Neural progenitor cell (in vitro differentiated cells): ENCODE data around the gene ADCK1. TPM values are rescaled to one million over a fixed set of nuclear protein-coding genes. Genes with fewer than 3 reads are reported as not detected.
"Not testable (repeated sequence)": the region's sequence is repeated elsewhere in the genome, so short reads cannot be mapped to it uniquely, and the experiment has no call there.

Source experiments
- DNase-seq: peaks from one replicate; pipeline ENCODE4 v3.0.0-alpha.2; 2016; ENCODE audit warnings: low spot score
- H2AFZ ChIP-seq: fragments of 200-600 bp; sonication (generic); replicated peaks from 2 replicates; pipeline ENCODE4 v1.6.1; 2016; ENCODE audit warnings: antibody characterized with exemption
- H3F3A ChIP-seq: fragments of 200-600 bp; sonication (generic); 2 replicates; pipeline ENCODE4 v1.6.1; 2016; ENCODE audit warnings: antibody characterized with exemption, low read depth
- H3K27ac ChIP-seq: fragments of 200-600 bp; sonication (generic); 2 replicates; pipeline ENCODE4 v1.5.1; 2016; ENCODE audit warnings: mild to moderate bottlenecking
- H3K27me3 ChIP-seq: fragments of 200-600 bp; sonication (generic); 2 replicates; pipeline ENCODE4 v1.6.1; 2016; ENCODE audit warnings: mild to moderate bottlenecking, moderate library complexity
- H3K36me3 ChIP-seq: fragments of 200-600 bp; sonication (generic); 2 replicates; pipeline ENCODE4 v1.5.1; 2016
- H3K4me1 ChIP-seq: fragments of 200-600 bp; sonication (generic); 2 replicates; pipeline ENCODE4 v1.6.1; 2016; ENCODE audit warnings: mixed run types
- H3K4me2 ChIP-seq: fragments of 200-600 bp; sonication (generic); 2 replicates; pipeline ENCODE4 v1.6.1; 2016
- H3K4me3 ChIP-seq: fragments of 200-600 bp; sonication (generic); 2 replicates; pipeline ENCODE4 v1.5.1; 2016
- H3K79me2 ChIP-seq: fragments of 200-600 bp; sonication (generic); 2 replicates; pipeline ENCODE4 v1.6.1; 2016; ENCODE audit warnings: low read depth
- H3K9ac ChIP-seq: fragments of 200-600 bp; sonication (generic); 2 replicates; pipeline ENCODE4 v1.6.1; 2016
- H3K9me3 ChIP-seq: fragments of 200-600 bp; sonication (generic); 2 replicates; pipeline ENCODE4 v1.5.1; 2016; ENCODE audit warnings: low read depth
- H4K20me1 ChIP-seq: fragments of 200-600 bp; sonication (generic); 2 replicates; pipeline ENCODE4 v1.6.1; 2016; ENCODE audit warnings: low read depth
- H3K27ac Mint-ChIP-seq: 3 replicates; pipeline ENCODE4 v1.8.0; 2021; ENCODE audit warnings: mixed read lengths
- H3K27me3 Mint-ChIP-seq: 2 replicates; pipeline ENCODE4 v1.8.0; 2022; ENCODE audit warnings: low read depth, mild to moderate bottlenecking, inconsistent platforms, moderate library complexity, mixed read lengths; ENCODE audit not compliant: insufficient read depth
- H3K36me3 Mint-ChIP-seq: 3 replicates; pipeline ENCODE4 v1.8.0; 2021; ENCODE audit warnings: mixed read lengths
- H3K4me1 Mint-ChIP-seq: 3 replicates; pipeline ENCODE4 v1.8.0; 2021; ENCODE audit warnings: mixed read lengths
- H3K4me3 Mint-ChIP-seq: 3 replicates; pipeline ENCODE4 v1.8.0; 2021; ENCODE audit warnings: mild to moderate bottlenecking, moderate library complexity, mixed read lengths
- H3K9me3 Mint-ChIP-seq: 3 replicates; pipeline ENCODE4 v1.8.0; 2020; ENCODE audit warnings: mixed read lengths
- EZH2 ChIP-seq: fragments of 200-600 bp; sonication (generic); IDR thresholded peaks from 2 replicates; pipeline ENCODE4 v1.6.1; 2017; ENCODE audit warnings: antibody characterized with exemption, mild to moderate bottlenecking, moderate library complexity
- EZH2phosphoT487 ChIP-seq: fragments of 200-600 bp; sonication (generic); IDR thresholded peaks from 2 replicates; pipeline ENCODE4 v1.6.1; 2017; ENCODE audit warnings: antibody characterized with exemption
- total RNA-seq: library from RNA; depleted of rRNA; stranded (reverse); fragments of >200 nt; gene quantifications from 2 replicates; pipeline ENCODE4 v1.2.3, GENCODE V29; 2015; ENCODE audit warnings: low replicate concordance
- TF ChIP-seq, protein P1 (sequence below): fragments of 200-600 bp; sonication (generic); IDR thresholded peaks from 2 replicates; pipeline ENCODE4 v1.5.1; 2017; ENCODE audit warnings: antibody characterized with exemption, mild to moderate bottlenecking

ADCK1 gene
- total RNA-seq, 1 donor from 2014 or later, result 1.6 TPM

DNA sequence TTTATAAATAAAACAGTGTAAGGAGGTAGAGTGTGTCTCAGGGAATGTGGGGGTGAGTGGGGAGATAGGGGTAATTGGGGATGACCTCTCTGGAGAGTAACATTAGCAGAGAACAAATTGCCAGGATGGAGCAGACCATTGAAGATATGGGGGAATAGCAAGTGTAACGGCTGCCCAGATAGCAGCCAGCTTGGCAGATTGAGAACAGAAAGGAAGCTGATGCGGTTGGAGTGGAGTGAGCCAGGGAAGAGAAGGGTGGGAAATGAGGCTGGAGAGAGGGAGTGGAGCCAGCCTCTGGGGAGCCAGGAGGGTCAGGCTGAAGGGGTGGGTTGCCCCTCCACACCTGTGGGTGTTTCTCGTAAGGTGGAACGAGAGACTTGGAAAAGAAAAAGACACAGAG is 5.6 kb upstream of the ADCK1 start:
- Mint-ChIP-seq H3K27me3 (no peaks in the 10 kb centered on the region), H3K4me1 (peaks cover 14% of the 10 kb centered on the region), H3K27ac (peak overlapping the region; percentile 10), H3K4me3 (no peak overlapping the region), H3K9me3 (no peaks in the 10 kb centered on the region), H3K36me3 (no peaks in the 10 kb centered on the region)
- no peaks in the 10 kb centered on the region for H3K36me3 ChIP-seq
- no peaks in the 10 kb centered on the region for H4K20me1 ChIP-seq
- no peak overlapping the region for H2AFZ ChIP-seq
- peaks cover 3% of the 10 kb centered on the region for H3F3A ChIP-seq
- H3K4me3 ChIP-seq, result no peak overlapping the region
- H3K9me3 ChIP-seq, result no peaks in the 10 kb centered on the region
- H3K79me2 ChIP-seq, result no peaks in the 10 kb centered on the region
- no peak for DNase-seq
- peaks cover 5% of the 10 kb centered on the region for H3K4me1 ChIP-seq
- no peak overlapping the region for H3K27ac ChIP-seq
- no peak overlapping the region for H3K4me2 ChIP-seq
- H3K27me3 ChIP-seq, result peaks cover 4% of the 10 kb centered on the region
- TF ChIP-seq, protein P1, sequence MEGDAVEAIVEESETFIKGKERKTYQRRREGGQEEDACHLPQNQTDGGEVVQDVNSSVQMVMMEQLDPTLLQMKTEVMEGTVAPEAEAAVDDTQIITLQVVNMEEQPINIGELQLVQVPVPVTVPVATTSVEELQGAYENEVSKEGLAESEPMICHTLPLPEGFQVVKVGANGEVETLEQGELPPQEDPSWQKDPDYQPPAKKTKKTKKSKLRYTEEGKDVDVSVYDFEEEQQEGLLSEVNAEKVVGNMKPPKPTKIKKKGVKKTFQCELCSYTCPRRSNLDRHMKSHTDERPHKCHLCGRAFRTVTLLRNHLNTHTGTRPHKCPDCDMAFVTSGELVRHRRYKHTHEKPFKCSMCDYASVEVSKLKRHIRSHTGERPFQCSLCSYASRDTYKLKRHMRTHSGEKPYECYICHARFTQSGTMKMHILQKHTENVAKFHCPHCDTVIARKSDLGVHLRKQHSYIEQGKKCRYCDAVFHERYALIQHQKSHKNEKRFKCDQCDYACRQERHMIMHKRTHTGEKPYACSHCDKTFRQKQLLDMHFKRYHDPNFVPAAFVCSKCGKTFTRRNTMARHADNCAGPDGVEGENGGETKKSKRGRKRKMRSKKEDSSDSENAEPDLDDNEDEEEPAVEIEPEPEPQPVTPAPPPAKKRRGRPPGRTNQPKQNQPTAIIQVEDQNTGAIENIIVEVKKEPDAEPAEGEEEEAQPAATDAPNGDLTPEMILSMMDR, result no peak
- TF ChIP-seq EZH2phosphoT487, result no peak
- TF ChIP-seq EZH2, result no peak
- no peak overlapping the region for H3K9ac ChIP-seq

DNA sequence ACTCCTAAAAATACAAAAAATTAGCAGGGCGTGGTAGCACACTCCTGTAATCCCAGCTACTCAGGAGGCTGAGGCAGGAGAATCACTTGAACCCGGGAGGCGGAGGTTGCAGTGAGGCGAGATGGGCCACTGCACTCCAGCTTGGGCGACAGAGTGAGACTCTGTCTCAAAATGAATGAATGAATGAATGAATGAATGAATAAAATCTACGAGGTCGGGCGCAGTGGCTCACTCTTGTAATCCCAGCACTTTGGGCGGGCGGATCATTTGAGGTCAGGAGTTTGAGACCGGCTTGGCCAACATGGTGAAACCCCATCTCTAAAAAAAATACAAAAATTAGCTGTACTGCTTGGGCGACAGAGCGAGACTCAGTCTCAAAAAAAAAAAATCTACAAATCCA is 453 bp upstream of the ADCK1 start:
- H3K79me2 ChIP-seq, H3K9ac ChIP-seq, H3K27me3 Mint-ChIP-seq, H3K9me3 ChIP-seq, H3F3A ChIP-seq, H3K27ac ChIP-seq, DNase-seq, H3K27me3 ChIP-seq, H3K36me3 ChIP-seq, H3K4me1 ChIP-seq, H3K27ac Mint-ChIP-seq, H3K9me3 Mint-ChIP-seq, H3K36me3 Mint-ChIP-seq, H4K20me1 ChIP-seq: not testable (repeated sequence)
- Histone ChIP-seq H3K4me3 (peak overlapping the region; percentile 64), H2AFZ (peak overlapping the region; percentile 85), H3K4me2 (peak overlapping the region; percentile 75)
- Mint-ChIP-seq H3K4me1 (peaks cover 23% of the 10 kb centered on the region), H3K4me3 (peak overlapping the region; percentile 86)

GRCh38 chr14:77800814-77801213 is 905 bp downstream of the ADCK1 start:
- H2AFZ ChIP-seq, result peak overlapping the region; percentile 85
- Mint-ChIP-seq H3K9me3 (no peaks in the 10 kb centered on the region), H3K36me3 (no peaks in the 10 kb centered on the region), H3K27ac (no peak overlapping the region), H3K27me3 (peaks cover 3% of the 10 kb centered on the region), H3K4me3 (peak overlapping the region; percentile 86), H3K4me1 (peaks cover 17% of the 10 kb centered on the region)
- peak overlapping the region; percentile 75 for H3K4me2 ChIP-seq
- no peaks in the 10 kb centered on the region for H3K79me2 ChIP-seq
- no peaks in the 10 kb centered on the region for H4K20me1 ChIP-seq
- H3K36me3 ChIP-seq, result no peaks in the 10 kb centered on the region
- H3K4me3 ChIP-seq, result peak overlapping the region; percentile 64
- DNase-seq, result no peak
- H3K9ac ChIP-seq, result no peak overlapping the region
- TF ChIP-seq EZH2phosphoT487 (no peak), EZH2 (no peak)
- no peak overlapping the region for H3K27ac ChIP-seq
- H3K4me1 ChIP-seq, result no peaks in the 10 kb centered on the region
- no peaks in the 10 kb centered on the region for H3K27me3 ChIP-seq
- peaks cover under 1% of the 10 kb centered on the region for H3F3A ChIP-seq
- H3K9me3 ChIP-seq, result no peaks in the 10 kb centered on the region

DNA sequence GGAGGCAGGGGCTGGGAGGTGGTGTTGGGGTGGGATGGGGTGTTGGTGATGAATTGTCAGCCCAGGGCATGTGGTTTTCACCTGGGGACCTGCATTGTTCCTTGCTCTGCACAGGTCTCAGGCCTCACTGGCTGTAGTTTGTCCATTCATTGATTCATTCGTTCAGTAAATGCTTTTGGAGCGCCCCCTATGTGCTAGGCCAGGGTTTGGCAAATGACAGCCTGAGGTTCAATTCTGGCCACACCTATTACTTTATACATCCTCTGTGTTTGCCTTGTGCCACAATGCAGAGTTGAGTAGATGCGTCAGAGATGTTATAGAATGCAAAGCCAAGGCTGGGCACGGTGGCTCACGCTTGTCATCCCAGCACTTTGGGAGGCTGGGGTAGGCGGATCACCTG is 4.7 kb downstream of the ADCK1 start:
- no peaks in the 10 kb centered on the region for H3K36me3 ChIP-seq
- no peak overlapping the region for H3K4me3 Mint-ChIP-seq
- TF ChIP-seq EZH2phosphoT487, result no peak
- TF ChIP-seq, protein P1, result peak; percentile 72
- no peaks in the 10 kb centered on the region for H3K27me3 ChIP-seq
- H3K36me3 Mint-ChIP-seq, result no peaks in the 10 kb centered on the region
- H3K4me3 ChIP-seq, result no peak overlapping the region
- H3K4me1 ChIP-seq, result no peaks in the 10 kb centered on the region
- H3K27ac ChIP-seq, result no peak overlapping the region
- no peak overlapping the region for H3K4me2 ChIP-seq
- H4K20me1 ChIP-seq, result no peaks in the 10 kb centered on the region
- H3K9me3 ChIP-seq, result no peaks in the 10 kb centered on the region
- H3K27ac Mint-ChIP-seq, result no peak overlapping the region
- no peaks in the 10 kb centered on the region for H3F3A ChIP-seq
- H3K9ac ChIP-seq, result no peak overlapping the region
- H3K27me3 Mint-ChIP-seq, result peaks cover 3% of the 10 kb centered on the region
- H3K9me3 Mint-ChIP-seq, result no peaks in the 10 kb centered on the region
- no peaks in the 10 kb centered on the region for H3K79me2 ChIP-seq
- DNase-seq, result peak; percentile 71
- H2AFZ ChIP-seq, result no peak overlapping the region
- H3K4me1 Mint-ChIP-seq, result peaks cover 12% of the 10 kb centered on the region
